Activated naive CD8-positive, alpha-beta T cell (primary cell): Measurements from ENCODE around the gene EEFSEC.

Source experiments
- H3K27ac Mint-ChIP-seq: one replicate; pipeline ENCODE4 v1.8.0; 2021; ENCODE audit warnings: mixed read lengths
- H3K27me3 Mint-ChIP-seq: one replicate; pipeline ENCODE4 v1.8.0; 2021; ENCODE audit warnings: mixed read lengths
- H3K36me3 Mint-ChIP-seq: one replicate; pipeline ENCODE4 v1.8.0; 2021; ENCODE audit warnings: mixed read lengths
- H3K4me1 Mint-ChIP-seq: one replicate; pipeline ENCODE4 v1.8.0; 2021; ENCODE audit warnings: low read depth, mixed read lengths
- H3K4me3 Mint-ChIP-seq: one replicate; pipeline ENCODE4 v1.8.0; 2021; ENCODE audit warnings: mild to moderate bottlenecking, mixed read lengths
- H3K9me3 Mint-ChIP-seq: one replicate; pipeline ENCODE4 v1.8.0; 2021; ENCODE audit warnings: low read depth, mixed read lengths

EEFSEC gene

GRCh38 chr3:128343287-128344051, 190.2 kb downstream of the EEFSEC start:
- Mint-ChIP-seq H3K36me3 (peaks cover 4% of the 10 kb centered on the region), H3K27me3 (no peaks in the 10 kb centered on the region), H3K4me3 (no peak overlapping the region), H3K4me1 (peaks cover 2% of the 10 kb centered on the region), H3K9me3 (no peaks in the 10 kb centered on the region), H3K27ac (no peak overlapping the region)

GRCh38 chr3:128344052-128344735, 190.9 kb downstream of the EEFSEC start:
- Mint-ChIP-seq H3K27ac (no peak overlapping the region), H3K4me3 (no peak overlapping the region), H3K27me3 (no peaks in the 10 kb centered on the region), H3K9me3 (no peaks in the 10 kb centered on the region), H3K4me1 (peaks cover 6% of the 10 kb centered on the region), H3K36me3 (peaks cover 4% of the 10 kb centered on the region)

GRCh38 chr3:128345196-128345595, 191.9 kb downstream of the EEFSEC start:
- H3K27me3 Mint-ChIP-seq, result no peaks in the 10 kb centered on the region
- no peak overlapping the region for H3K4me3 Mint-ChIP-seq
- no peaks in the 10 kb centered on the region for H3K9me3 Mint-ChIP-seq
- peaks cover 6% of the 10 kb centered on the region for H3K4me1 Mint-ChIP-seq
- peaks cover 4% of the 10 kb centered on the region for H3K36me3 Mint-ChIP-seq
- no peak overlapping the region for H3K27ac Mint-ChIP-seq

- Mint-ChIP-seq H3K36me3 (peaks cover 6% of the 10 kb centered on the region), H3K27me3 (no peaks in the 10 kb centered on the region), H3K4me1 (peaks cover 6% of the 10 kb centered on the region), H3K9me3 (no peaks in the 10 kb centered on the region), H3K27ac (no peak overlapping the region), H3K4me3 (no peak overlapping the region)
Measured at GRCh38 chr3:128346562-128346961, 193.3 kb downstream of the EEFSEC start.

GRCh38 chr3:128347282-128347681, 194.0 kb downstream of the EEFSEC start:
- Mint-ChIP-seq H3K27me3 (no peaks in the 10 kb centered on the region), H3K9me3 (no peaks in the 10 kb centered on the region), H3K4me3 (no peak overlapping the region)

GRCh38 chr3:128348075-128348474, 194.8 kb downstream of the EEFSEC start:
- no peaks in the 10 kb centered on the region for H3K27me3 Mint-ChIP-seq
- no peaks in the 10 kb centered on the region for H3K9me3 Mint-ChIP-seq
- peaks cover 9% of the 10 kb centered on the region for H3K36me3 Mint-ChIP-seq
- peaks cover 6% of the 10 kb centered on the region for H3K4me1 Mint-ChIP-seq
- no peak overlapping the region for H3K4me3 Mint-ChIP-seq
- H3K27ac Mint-ChIP-seq, result no peak overlapping the region

More at GRCh38 chr3:128347282-128347681, 194.0 kb downstream of the EEFSEC start:
- Mint-ChIP-seq H3K36me3 (peaks cover 9% of the 10 kb centered on the region), H3K4me1 (peaks cover 6% of the 10 kb centered on the region), H3K27ac (no peak overlapping the region)

GRCh38 chr3:128348805-128349531, 195.7 kb downstream of the EEFSEC start:
- Mint-ChIP-seq H3K27ac (no peak overlapping the region), H3K4me1 (peaks cover 6% of the 10 kb centered on the region)

GRCh38 chr3:128349963-128350599, 196.8 kb downstream of the EEFSEC start:
- no peaks in the 10 kb centered on the region for H3K27me3 Mint-ChIP-seq
- no peaks in the 10 kb centered on the region for H3K9me3 Mint-ChIP-seq
- peaks cover 6% of the 10 kb centered on the region for H3K4me1 Mint-ChIP-seq
- H3K4me3 Mint-ChIP-seq, result no peak overlapping the region
- no peak overlapping the region for H3K27ac Mint-ChIP-seq
- H3K36me3 Mint-ChIP-seq, result peaks cover 9% of the 10 kb centered on the region

More at GRCh38 chr3:128348805-128349531, 195.7 kb downstream of the EEFSEC start:
- Mint-ChIP-seq H3K36me3 (peaks cover 9% of the 10 kb centered on the region), H3K9me3 (no peaks in the 10 kb centered on the region), H3K4me3 (no peak overlapping the region), H3K27me3 (no peaks in the 10 kb centered on the region)

- H3K36me3 Mint-ChIP-seq, result peaks cover 7% of the 10 kb centered on the region
- H3K27ac Mint-ChIP-seq, result no peak overlapping the region
- H3K9me3 Mint-ChIP-seq, result no peaks in the 10 kb centered on the region
- no peaks in the 10 kb centered on the region for H3K27me3 Mint-ChIP-seq
- peaks cover 6% of the 10 kb centered on the region for H3K4me1 Mint-ChIP-seq
- H3K4me3 Mint-ChIP-seq, result no peak overlapping the region
Measured at GRCh38 chr3:128351546-128351945, 198.3 kb downstream of the EEFSEC start.

GRCh38 chr3:128352326-128352725, 199.0 kb downstream of the EEFSEC start:
- Mint-ChIP-seq H3K27me3 (no peaks in the 10 kb centered on the region), H3K4me1 (peaks cover 6% of the 10 kb centered on the region), H3K36me3 (peaks cover 7% of the 10 kb centered on the region), H3K4me3 (no peak overlapping the region), H3K9me3 (no peaks in the 10 kb centered on the region), H3K27ac (no peak overlapping the region)

GRCh38 chr3:128353361-128353965, 200.2 kb downstream of the EEFSEC start:
- H3K27ac Mint-ChIP-seq, result no peak overlapping the region
- no peaks in the 10 kb centered on the region for H3K9me3 Mint-ChIP-seq
- peaks cover 10% of the 10 kb centered on the region for H3K36me3 Mint-ChIP-seq
- H3K27me3 Mint-ChIP-seq, result no peaks in the 10 kb centered on the region
- H3K4me1 Mint-ChIP-seq, result peaks cover 3% of the 10 kb centered on the region
- H3K4me3 Mint-ChIP-seq, result no peak overlapping the region

GRCh38 chr3:128353991-128354687, 200.9 kb downstream of the EEFSEC start:
- peaks cover 10% of the 10 kb centered on the region for H3K36me3 Mint-ChIP-seq
- H3K9me3 Mint-ChIP-seq, result no peaks in the 10 kb centered on the region
- H3K27ac Mint-ChIP-seq, result no peak overlapping the region
- H3K27me3 Mint-ChIP-seq, result no peaks in the 10 kb centered on the region
- no peaks in the 10 kb centered on the region for H3K4me1 Mint-ChIP-seq
- no peak overlapping the region for H3K4me3 Mint-ChIP-seq

GRCh38 chr3:128354788-128355542, 201.7 kb downstream of the EEFSEC start:
- H3K27ac Mint-ChIP-seq, result no peak overlapping the region
- H3K4me1 Mint-ChIP-seq, result no peaks in the 10 kb centered on the region
- no peaks in the 10 kb centered on the region for H3K27me3 Mint-ChIP-seq
- peaks cover 10% of the 10 kb centered on the region for H3K36me3 Mint-ChIP-seq
- no peak overlapping the region for H3K4me3 Mint-ChIP-seq
- no peaks in the 10 kb centered on the region for H3K9me3 Mint-ChIP-seq
